GM21447 (cell line): ENCODE measurements around the gene ABHD17A.

Experiments
- ATAC-seq: cut with Tn5 transposase; IDR thresholded peaks from one replicate; pipeline ENCODE4 v1.9.1; 2021; ENCODE audit not compliant: unreplicated experiment

ABHD17A gene

GRCh38 chr19:1853295-1854038 lies 31.8 kb downstream of the ABHD17A start:
- no peak for ATAC-seq

DNA sequence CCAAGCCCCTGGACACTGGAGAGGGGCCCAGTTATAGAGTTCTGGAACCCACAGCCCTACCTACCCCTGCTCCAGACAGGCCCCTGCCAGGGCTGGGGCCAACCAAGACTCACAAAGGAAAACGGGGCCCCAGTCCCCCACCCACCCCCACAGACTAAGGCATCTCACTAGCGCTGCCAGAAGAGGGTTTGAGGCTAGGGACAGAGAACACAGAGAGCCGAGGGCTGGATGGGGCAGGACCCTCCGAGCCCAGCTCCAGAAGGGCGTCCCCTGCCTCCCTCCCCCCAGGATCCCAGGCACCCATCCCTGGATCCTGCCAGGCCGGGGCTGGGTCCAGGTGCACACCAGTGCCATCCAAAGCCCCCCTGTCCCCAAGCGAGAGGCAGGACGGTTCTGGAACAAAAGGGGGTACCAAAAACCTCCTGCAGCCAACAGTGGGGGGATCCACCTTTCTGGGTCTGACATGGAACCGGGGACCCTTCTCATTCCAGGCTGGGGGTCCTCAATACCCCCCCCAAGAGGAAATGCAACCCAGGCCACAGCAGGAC lies 32.6 kb downstream of the ABHD17A start:
- no peak for ATAC-seq

GRCh38 chr19:1851654-1852580 lies 33.4 kb downstream of the ABHD17A start:
- no peak for ATAC-seq

- ATAC-seq: no peak
These were observed 34.3 kb downstream of the ABHD17A start for GRCh38 chr19:1850809-1851653.

GRCh38 chr19:1849886-1850398 lies 35.4 kb downstream of the ABHD17A start:
- ATAC-seq: no peak

DNA sequence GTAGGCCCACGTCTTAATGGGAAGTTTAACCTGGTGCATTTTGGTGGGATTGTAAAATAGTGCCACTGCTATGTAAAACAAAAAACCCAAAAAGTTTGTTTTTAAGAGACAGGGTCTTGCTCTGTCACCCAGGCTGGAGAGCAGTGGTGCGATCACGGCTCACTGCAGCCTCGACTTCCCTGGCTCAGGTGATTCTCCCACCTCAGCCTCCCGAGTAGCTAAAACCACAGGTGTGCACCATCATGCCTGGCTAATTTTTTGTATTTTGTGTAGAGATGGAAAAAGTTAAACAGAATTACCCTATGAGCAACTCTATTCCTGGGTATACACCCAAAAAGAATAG lies 36.2 kb downstream of the ABHD17A start:
- no peak for ATAC-seq

DNA sequence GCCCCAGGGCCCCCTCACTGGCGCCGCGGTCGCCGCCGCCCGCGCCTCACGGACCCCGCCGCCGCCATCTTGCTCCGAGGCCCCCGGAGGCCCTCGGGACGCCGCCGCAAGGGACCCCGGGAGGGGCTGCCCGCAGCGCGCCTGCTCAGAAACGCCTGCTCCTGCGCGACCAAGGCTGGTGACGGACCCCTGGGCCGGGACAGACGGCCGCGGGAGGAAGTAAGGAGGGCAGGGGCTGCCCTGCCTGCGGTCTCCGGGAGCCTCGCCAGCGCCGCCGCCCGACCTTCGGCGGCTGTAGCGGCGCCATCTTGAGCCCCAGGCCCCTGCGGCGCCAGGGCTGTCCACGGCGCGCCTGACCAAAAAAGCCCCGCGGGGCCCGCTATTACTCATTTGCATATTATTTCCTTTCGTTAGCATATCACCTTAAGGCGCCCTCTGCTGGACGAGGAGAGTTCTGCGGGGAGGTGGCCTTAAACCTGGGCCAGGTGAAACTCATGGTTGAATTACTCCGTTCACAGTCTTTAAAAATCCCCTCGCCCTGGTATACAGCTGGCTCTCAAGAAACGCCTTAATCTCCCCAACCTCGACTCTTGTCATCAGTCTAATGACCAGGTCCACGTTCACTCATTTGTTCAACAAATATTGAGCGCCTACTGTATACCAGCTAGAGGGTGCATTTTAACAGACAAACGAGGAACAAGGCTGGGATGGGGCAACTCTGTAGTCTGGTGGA lies 36.7 kb downstream of the ABHD17A start, which contains the start of gene REXO1:
REXO1 (minus strand) TSS at position 85 of the 733 bp plus-strand sequence. CDS start 125 bp downstream, outside the sequence.
- ATAC-seq: peak; percentile 52

GRCh38 chr19:1847684-1848398 lies 37.5 kb downstream of the ABHD17A start:
- ATAC-seq: peak; percentile 15

DNA sequence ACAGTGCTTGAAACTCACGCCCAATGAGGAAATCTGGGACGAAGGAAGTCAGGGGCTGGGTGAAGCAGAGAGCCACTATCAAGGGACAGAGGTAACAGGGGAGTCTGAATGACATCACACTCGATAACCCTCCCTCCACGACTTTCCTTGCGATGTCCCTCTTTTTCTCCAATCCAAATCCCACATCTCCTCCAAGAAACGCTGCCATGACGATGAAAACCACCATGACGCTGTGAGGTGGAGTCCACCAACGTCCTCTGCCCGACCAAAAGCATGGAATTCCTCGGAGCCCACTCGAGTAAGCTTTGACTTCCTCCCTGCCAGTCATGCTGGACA lies 38.0 kb downstream of the ABHD17A start:
- no peak for ATAC-seq

DNA sequence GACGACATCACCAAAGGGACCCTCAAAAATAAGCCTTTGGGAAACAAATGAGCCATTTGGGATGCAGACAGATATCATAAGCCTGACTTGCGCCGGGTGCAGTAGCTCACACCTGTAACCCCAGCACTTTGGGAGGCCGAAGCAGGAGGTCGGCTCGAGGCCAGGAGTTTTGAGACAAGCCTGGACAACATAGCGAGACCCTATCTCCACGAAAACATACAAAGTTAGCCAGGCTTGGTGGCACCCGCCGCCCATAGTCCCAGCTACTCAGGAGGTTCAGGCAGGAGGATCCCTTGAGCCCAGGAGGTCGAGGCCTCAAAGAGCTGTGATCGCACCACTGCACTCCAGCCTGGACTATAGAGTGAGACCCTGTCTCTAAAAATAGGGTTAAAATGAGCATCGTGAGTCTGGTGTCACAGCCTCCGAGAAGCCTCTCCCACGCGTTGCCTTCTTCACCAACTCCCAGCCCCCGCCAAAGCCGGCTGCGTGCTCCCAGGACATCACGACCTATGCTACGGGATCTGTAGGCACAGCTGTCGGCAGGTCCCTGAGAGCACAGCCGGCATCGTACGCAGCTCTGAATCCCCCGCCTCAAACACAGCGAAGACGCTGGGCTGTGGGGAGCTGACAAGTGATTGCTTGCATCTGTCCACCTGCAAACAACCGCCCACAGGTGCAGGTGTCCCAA lies 38.6 kb downstream of the ABHD17A start:
- ATAC-seq: no peak

DNA sequence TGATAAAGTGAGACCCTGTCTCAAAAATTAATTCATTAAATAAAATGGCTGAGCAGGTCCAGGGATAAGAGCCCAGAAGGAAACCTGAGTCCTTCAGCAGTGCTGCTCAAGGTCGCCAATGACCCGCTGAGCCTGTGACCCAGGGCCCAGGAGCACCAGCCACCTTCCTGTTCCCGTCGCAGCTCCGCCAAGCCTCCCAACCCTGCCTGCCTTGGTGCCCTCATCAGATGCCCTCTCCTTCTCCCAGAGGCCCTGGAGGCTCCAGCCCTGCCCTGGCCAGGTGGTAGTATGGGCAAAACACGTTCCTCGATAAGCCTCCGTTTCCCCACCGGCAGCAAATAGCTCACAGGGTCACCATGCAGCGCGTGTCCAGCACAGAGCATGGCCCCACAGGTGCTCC lies 39.7 kb downstream of the ABHD17A start:
- ATAC-seq: no peak

DNA sequence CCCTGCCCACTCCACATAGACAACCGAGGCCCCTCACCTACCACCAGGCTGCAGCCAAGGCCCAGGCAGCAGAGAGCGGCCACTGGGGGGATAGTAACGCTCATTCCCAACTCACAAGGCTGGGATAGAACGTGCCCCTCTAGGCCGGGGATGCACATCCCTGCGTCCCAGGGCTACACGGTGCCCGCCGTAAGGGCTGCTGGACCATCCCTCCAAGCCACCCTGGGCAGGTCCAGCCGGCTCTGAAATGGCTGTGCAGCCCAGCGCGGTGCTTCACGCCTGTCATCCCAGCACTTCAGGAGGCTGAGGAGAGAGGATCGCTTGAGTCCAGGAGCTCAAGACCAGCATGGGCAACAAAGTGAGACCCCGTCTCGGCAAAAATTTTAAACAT lies 40.2 kb downstream of the ABHD17A start:
- ATAC-seq: no peak

- no peak for ATAC-seq
These were observed 40.7 kb downstream of the ABHD17A start for GRCh38 chr19:1844513-1845124.

DNA sequence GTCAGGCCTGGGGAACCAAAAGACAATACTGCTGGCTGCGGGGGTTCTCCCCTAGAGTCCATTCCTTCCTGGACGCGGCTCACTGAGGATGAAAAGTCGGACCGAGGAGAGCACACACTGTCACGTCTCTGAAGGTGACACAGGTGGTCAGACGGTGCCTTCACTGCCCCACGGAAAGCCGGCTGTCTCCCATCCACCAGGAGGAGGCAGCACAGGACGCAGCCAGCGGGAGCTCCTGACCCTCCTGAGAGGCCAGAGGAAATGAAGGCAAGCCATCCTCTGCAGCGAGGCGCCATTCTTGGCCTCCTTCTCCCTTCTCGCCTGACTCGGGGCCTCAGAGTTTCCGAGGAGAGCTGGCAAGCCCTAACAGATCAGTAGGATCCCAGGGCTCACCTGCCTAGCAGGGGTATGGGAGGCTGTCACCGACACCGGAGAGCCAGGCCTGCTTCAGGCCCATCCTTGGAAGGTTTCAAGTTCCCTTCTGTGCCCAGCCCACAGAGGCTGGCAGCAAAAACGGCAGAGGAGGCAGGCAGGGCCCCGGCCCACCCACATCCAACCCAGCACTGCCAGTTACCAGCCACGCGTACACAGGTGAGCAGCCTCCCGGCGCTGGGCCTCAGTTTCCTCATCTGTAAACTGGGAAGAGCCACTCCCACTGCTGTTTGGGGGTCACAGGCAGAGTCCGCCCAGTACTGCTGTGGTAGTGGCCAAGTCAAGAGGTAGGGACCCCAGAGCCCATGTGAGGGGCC lies 41.5 kb downstream of the ABHD17A start:
- no peak for ATAC-seq

- no peak for ATAC-seq
These were observed 42.2 kb downstream of the ABHD17A start for GRCh38 chr19:1843116-1843515.

GRCh38 chr19:1841209-1841924 lies 43.9 kb downstream of the ABHD17A start:
- ATAC-seq: no peak

DNA sequence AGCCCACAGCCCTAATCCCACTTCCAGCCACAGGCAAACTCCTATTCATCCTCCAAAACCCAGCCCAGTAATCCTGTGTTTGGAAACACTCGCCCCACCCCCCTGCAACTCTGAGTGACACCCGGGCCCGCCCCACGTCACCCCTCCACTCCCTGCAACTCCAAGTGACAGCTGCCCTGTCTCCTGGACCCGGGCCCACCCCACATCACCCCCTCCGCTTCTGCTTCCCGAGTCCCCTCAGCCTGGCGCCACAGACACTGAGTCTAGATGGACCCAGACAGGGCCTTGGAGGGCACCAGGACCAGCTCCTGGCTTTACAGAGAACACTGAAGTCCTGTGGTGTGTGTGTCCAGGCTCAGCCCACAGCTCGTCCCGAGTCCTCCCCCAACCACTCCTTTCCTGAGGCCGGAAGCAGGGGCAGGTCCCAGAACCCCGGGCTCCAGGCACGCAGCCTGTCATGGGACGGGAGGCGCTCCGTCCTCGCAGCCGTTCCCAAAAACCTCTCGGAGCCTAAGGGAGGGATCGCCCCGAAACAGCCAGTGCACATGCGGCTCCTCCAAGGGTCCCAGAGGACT lies 44.7 kb downstream of the ABHD17A start:
- ATAC-seq: no peak
